GM23338 (cell line): ENCODE results near the gene TMEM132D.

Experiments
- CREB1 ChIP-seq: fragments of 250-450 bp; sonication (Bioruptor Pico); IDR thresholded peaks from 2 replicates; pipeline ENCODE4 v1.5.0; 2020; ENCODE audit warnings: low read depth, mild to moderate bottlenecking, moderate library complexity
- ETS1 ChIP-seq: IDR thresholded peaks from 2 replicates; pipeline ENCODE4 v1.6.1; 2016; ENCODE audit warnings: antibody characterized with exemption
- EZH2 ChIP-seq: fragments of 200-600 bp; sonication (generic); IDR thresholded peaks from one replicate; pipeline ENCODE4 v1.8.0; 2017; ENCODE audit warnings: antibody characterized with exemption, mild to moderate bottlenecking, low read depth; ENCODE audit not compliant: unreplicated experiment
- EZH2phosphoT487 ChIP-seq: fragments of 200-600 bp; sonication (generic); IDR thresholded peaks from one replicate; pipeline ENCODE4 v1.8.1; 2018; ENCODE audit warnings: antibody characterized with exemption; ENCODE audit not compliant: unreplicated experiment
- JUNB ChIP-seq: IDR thresholded peaks from one replicate; pipeline ENCODE4 v1.6.1; 2016; ENCODE audit warnings: antibody characterized with exemption; ENCODE audit not compliant: unreplicated experiment
- NANOG ChIP-seq: IDR thresholded peaks from 2 replicates; pipeline ENCODE4 v1.6.1; 2016; ENCODE audit warnings: antibody characterized with exemption, borderline replicate concordance
- POLR2AphosphoS5 ChIP-seq: IDR thresholded peaks from 2 replicates; pipeline ENCODE4 v1.6.1; 2016; ENCODE audit warnings: antibody characterized with exemption, low read depth
- REST ChIP-seq: IDR thresholded peaks from one replicate; pipeline ENCODE4 v1.6.1; 2018; ENCODE audit warnings: antibody characterized with exemption; ENCODE audit not compliant: unreplicated experiment
- ZNF114 ChIP-seq: fragments of 250-450 bp; sonication (Bioruptor Pico); IDR thresholded peaks from 2 replicates; pipeline ENCODE4 v1.5.0; 2020; ENCODE audit warnings: mild to moderate bottlenecking, moderate library complexity
- ZNF331 ChIP-seq: fragments of 250-450 bp; sonication (Bioruptor Pico); IDR thresholded peaks from 2 replicates; pipeline ENCODE4 v1.5.0; 2020; ENCODE audit warnings: low read depth, mild to moderate bottlenecking, moderate library complexity
- TF ChIP-seq, protein P1 (sequence below), 2 experiments: fragments of 200-600 bp in 1 of 2; sonication (generic) in 1 of 2; conservative IDR thresholded peaks; 2 replicates each; pipeline versions ENCODE4 v1.5.1 to v1.6.1; 2016 to 2017; ENCODE audit warnings: antibody characterized with exemption in 2 of 2, low read depth in 2 of 2, mild to moderate bottlenecking in 2 of 2, moderate library complexity in 1 of 2

- TF ChIP-seq, protein P1, sequence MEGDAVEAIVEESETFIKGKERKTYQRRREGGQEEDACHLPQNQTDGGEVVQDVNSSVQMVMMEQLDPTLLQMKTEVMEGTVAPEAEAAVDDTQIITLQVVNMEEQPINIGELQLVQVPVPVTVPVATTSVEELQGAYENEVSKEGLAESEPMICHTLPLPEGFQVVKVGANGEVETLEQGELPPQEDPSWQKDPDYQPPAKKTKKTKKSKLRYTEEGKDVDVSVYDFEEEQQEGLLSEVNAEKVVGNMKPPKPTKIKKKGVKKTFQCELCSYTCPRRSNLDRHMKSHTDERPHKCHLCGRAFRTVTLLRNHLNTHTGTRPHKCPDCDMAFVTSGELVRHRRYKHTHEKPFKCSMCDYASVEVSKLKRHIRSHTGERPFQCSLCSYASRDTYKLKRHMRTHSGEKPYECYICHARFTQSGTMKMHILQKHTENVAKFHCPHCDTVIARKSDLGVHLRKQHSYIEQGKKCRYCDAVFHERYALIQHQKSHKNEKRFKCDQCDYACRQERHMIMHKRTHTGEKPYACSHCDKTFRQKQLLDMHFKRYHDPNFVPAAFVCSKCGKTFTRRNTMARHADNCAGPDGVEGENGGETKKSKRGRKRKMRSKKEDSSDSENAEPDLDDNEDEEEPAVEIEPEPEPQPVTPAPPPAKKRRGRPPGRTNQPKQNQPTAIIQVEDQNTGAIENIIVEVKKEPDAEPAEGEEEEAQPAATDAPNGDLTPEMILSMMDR (conservative IDR thresholded peaks at IDR 0.05; ENCODE audit: low read depth in 2 of 2), result no peak
- TF ChIP-seq EZH2, result no peak
- no peak for TF ChIP-seq POLR2AphosphoS5
- TF ChIP-seq EZH2phosphoT487, result no peak
- TF ChIP-seq CREB1 (CRISPR knock-in tag), result no peak
- no peak for TF ChIP-seq JUNB
- no peak for TF ChIP-seq ETS1
- TF ChIP-seq REST, result no peak
- no peak for TF ChIP-seq ZNF331 (CRISPR knock-in tag)
- TF ChIP-seq ZNF114 (CRISPR knock-in tag), result no peak
- no peak for TF ChIP-seq NANOG
These were observed 81.9 kb downstream of the TMEM132D start for GRCh38 chr12:129821964-129822363.
